NOMO-1 treated with dmso at 0.1 percent for 144 hours (cell line): ENCODE results near the gene SPTBN4.
"Not testable (repeated sequence)": the region's sequence is repeated elsewhere in the genome, so short reads cannot be mapped to it uniquely, and the experiment has no call there.

Experiments used
- DNase-seq: peaks from one replicate; lab custom pipeline; 2025; ENCODE audit not compliant: unreplicated experiment; lab: John Stamatoyannopoulos, UW

The SPTBN4 gene

GRCh38 chr19:40466985-40467734 lies at the start of gene SPTBN4:
TSS of gene SPTBN4 (plus strand) at chr19:40467001. CDS start at chr19:40472622, 5,621 bp downstream.
- DNase-seq = no peak

- DNase-seq = no peak
These were observed 49.2 kb upstream of the SPTBN4 start for GRCh38 chr19:40417643-40417981.

- no peak for DNase-seq
These were observed 48.8 kb upstream of the SPTBN4 start for GRCh38 chr19:40418040-40418439.

GRCh38 chr19:40419066-40419612 lies 47.7 kb upstream of the SPTBN4 start:
- no peak for DNase-seq

GRCh38 chr19:40419780-40420179 lies 47.0 kb upstream of the SPTBN4 start:
- DNase-seq = no peak

GRCh38 chr19:40420451-40420765 lies 46.4 kb upstream of the SPTBN4 start:
- no peak for DNase-seq

GRCh38 chr19:40420766-40421765 lies 45.7 kb upstream of the SPTBN4 start:
- peak; percentile 72 for DNase-seq

GRCh38 chr19:40421993-40422747 lies 44.6 kb upstream of the SPTBN4 start:
- DNase-seq = no peak

GRCh38 chr19:40422748-40423566 lies 43.8 kb upstream of the SPTBN4 start:
- DNase-seq = no peak

- DNase-seq = no peak
These were observed 42.9 kb upstream of the SPTBN4 start for GRCh38 chr19:40423938-40424337.

- peak; percentile 9 for DNase-seq
These were observed 42.0 kb upstream of the SPTBN4 start for GRCh38 chr19:40424637-40425449.

- DNase-seq = peak; percentile 99
These were observed 41.1 kb upstream of the SPTBN4 start, which contains the start of gene SERTAD1 for GRCh38 chr19:40425450-40426287. TSS of gene SERTAD1 (minus strand) at chr19:40425992. CDS start at chr19:40423546, 2,446 bp downstream.

- DNase-seq = not testable (repeated sequence)
These were observed 38.6 kb upstream of the SPTBN4 start for GRCh38 chr19:40428197-40428596.

- DNase-seq = not testable (repeated sequence)
These were observed 36.6 kb upstream of the SPTBN4 start for GRCh38 chr19:40430242-40430641.

GRCh38 chr19:40431698-40432097 lies 35.1 kb upstream of the SPTBN4 start:
- no peak for DNase-seq

GRCh38 chr19:40432760-40433159 lies 34.0 kb upstream of the SPTBN4 start:
- not testable (repeated sequence) for DNase-seq

- peak; percentile 88 for DNase-seq
These were observed 33.2 kb upstream of the SPTBN4 start for GRCh38 chr19:40433391-40434216.
